Measurements from ENCODE around the gene ANGEL1. TPM values are rescaled to one million over a fixed set of nuclear protein-coding genes. Genes with fewer than 3 reads are reported as not detected.

The ANGEL1 gene
- total and polyA plus RNA-seq, 2 experiments from 2014 or later: 5.3 to 31.6 TPM

- Mint-ChIP-seq H3K9me3 (peaks cover 50% of the 10 kb centered on the region), H3K27ac (no peak overlapping the region), H3K4me3 (no peak overlapping the region), H3K36me3 (ENCODE audit: low read depth) (peaks cover 14% of the 10 kb centered on the region), H3K4me1 (no peaks in the 10 kb centered on the region), H3K27me3 (ENCODE audit: insufficient read depth, low read depth, poor library complexity) (peaks cover 4% of the 10 kb centered on the region)
- no peak for DNase-seq (ENCODE audit: low spot score)
- no peak overlapping the region for H3K4me2 ChIP-seq
- H3K36me3 ChIP-seq (ENCODE audit: insufficient read depth): no peaks in the 10 kb centered on the region; the same call in 1 of the 2 replicates
- H4K20me1 ChIP-seq (replicated peaks; ENCODE audit: insufficient read depth): no peaks in the 10 kb centered on the region
- no peaks in the 10 kb centered on the region for H3K79me2 ChIP-seq (replicated peaks; ENCODE audit: insufficient read depth)
- H3K27me3 ChIP-seq (ENCODE audit: insufficient read depth): no peaks in the 10 kb centered on the region
- H3K9me2 ChIP-seq (ENCODE audit: insufficient read depth): no peaks in the 10 kb centered on the region
- no peak overlapping the region for H3K27ac ChIP-seq (ENCODE audit: low read depth)
- H2AFZ ChIP-seq: no peak overlapping the region
- H3K4me3 ChIP-seq: no peak overlapping the region
- TF ChIP-seq ZNF331 (CRISPR knock-in tag; IDR thresholded peaks at IDR 0.05; ENCODE audit: low read depth) (no peak), ETS1 (IDR thresholded peaks at IDR 0.05) (no peak), POLR2AphosphoS5 (IDR thresholded peaks at IDR 0.05; ENCODE audit: low read depth) (no peak), STAT1 (IDR thresholded peaks at IDR 0.05; ENCODE audit: unreplicated experiment) (no peak), CREB1 (CRISPR knock-in tag; IDR thresholded peaks at IDR 0.05; ENCODE audit: low read depth) (no peak), ZNF462 (CRISPR knock-in tag; IDR thresholded peaks at IDR 0.05) (no peak), CTCF (conservative IDR thresholded peaks at IDR 0.05; ENCODE audit: low read depth in 2 of 2) (no peak), JUNB (IDR thresholded peaks at IDR 0.05; ENCODE audit: unreplicated experiment) (no peak), NANOG (IDR thresholded peaks at IDR 0.05; ENCODE audit: borderline replicate concordance) (no peak), EZH2 (IDR thresholded peaks at IDR 0.05; ENCODE audit: low read depth, unreplicated experiment) (no peak), REST (IDR thresholded peaks at IDR 0.05; ENCODE audit: unreplicated experiment) (no peak), EZH2phosphoT487 (IDR thresholded peaks at IDR 0.05; ENCODE audit: unreplicated experiment) (no peak), ZNF114 (CRISPR knock-in tag; IDR thresholded peaks at IDR 0.05) (no peak)
- no peaks in the 10 kb centered on the region for H3K4me1 ChIP-seq (ENCODE audit: insufficient read depth)
- no peaks in the 10 kb centered on the region for H3F3A ChIP-seq (replicated peaks; ENCODE audit: low read depth)
- ATAC-seq: no peak
Observed at GRCh38 chr14:76741074-76741473, 71.6 kb downstream of the ANGEL1 start.
